ENCODE data around the gene GOLIM4.

The GOLIM4 gene

DNA sequence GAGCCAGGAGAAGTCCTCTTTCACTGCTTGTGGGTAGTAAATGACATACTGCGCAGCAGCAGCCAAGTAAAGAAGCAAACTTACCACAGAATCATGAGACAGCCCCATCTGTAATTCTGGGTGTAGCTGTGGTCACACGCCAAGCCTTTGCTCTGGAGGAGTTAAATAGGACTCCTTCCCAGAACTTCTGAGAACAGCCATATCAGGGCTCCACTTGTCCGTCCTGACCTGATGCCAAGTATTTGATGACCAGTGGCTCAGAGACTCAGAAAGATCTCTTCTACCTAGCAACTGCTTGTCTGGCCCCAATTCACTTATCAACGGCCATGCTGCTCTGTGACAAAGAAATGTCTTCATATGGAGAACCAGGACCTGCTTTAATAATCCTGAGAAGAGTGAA is 20.6 kb upstream of the GOLIM4 start:
- TF ChIP-seq, protein P1, sequence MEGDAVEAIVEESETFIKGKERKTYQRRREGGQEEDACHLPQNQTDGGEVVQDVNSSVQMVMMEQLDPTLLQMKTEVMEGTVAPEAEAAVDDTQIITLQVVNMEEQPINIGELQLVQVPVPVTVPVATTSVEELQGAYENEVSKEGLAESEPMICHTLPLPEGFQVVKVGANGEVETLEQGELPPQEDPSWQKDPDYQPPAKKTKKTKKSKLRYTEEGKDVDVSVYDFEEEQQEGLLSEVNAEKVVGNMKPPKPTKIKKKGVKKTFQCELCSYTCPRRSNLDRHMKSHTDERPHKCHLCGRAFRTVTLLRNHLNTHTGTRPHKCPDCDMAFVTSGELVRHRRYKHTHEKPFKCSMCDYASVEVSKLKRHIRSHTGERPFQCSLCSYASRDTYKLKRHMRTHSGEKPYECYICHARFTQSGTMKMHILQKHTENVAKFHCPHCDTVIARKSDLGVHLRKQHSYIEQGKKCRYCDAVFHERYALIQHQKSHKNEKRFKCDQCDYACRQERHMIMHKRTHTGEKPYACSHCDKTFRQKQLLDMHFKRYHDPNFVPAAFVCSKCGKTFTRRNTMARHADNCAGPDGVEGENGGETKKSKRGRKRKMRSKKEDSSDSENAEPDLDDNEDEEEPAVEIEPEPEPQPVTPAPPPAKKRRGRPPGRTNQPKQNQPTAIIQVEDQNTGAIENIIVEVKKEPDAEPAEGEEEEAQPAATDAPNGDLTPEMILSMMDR (IDR thresholded peaks at IDR 0.05; ENCODE audit: low read depth, low read length), result no peak
- peak; percentile 19 for DNase-seq (ENCODE audit: extremely low read depth, low read depth)

DNA sequence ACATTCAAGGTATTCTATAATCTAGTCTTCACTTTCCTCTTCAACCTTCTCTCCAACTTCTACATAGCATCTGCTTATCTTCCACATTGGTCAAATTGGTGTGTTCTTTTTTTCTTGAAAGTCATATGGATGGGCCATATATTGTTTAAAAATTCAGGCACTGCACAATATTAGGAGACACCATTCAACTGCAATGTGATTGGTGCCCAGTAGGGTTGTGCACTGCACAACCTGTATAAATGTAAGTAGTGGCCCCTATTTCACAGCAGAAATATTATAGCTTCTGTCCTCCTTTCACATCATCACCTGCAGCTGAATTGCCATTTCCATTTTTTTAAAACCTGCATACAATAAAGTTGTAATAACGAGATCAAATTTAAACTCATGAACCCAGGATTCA is 18.1 kb upstream of the GOLIM4 start:
- TF ChIP-seq, protein P1 (IDR thresholded peaks at IDR 0.05; ENCODE audit: low read depth, low read length), result no peak
- no peak for DNase-seq (ENCODE audit: extremely low read depth, low read depth)

DNA sequence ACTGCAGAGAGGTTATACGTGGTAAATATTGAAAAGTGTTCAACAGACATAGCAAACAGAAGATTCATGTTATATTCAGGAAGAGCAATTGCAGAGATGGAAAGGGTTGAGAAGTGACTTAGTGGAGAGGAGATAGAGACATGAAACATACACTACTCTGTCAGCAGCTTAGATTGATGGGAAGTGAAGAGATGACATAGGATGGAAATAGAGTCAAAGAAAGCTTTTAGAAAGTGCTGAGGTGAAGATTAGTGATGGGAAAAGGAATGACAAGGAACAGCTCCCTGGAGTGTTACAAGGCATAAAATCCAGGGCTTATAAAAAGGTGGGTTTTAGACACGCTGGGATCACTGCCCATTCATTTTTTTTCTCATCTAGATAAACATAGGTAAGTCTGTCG is 17.2 kb upstream of the GOLIM4 start:
- no peak for DNase-seq (ENCODE audit: extremely low read depth, low read depth)
- TF ChIP-seq, protein P1 (IDR thresholded peaks at IDR 0.05; ENCODE audit: low read depth, low read length), result no peak

DNA sequence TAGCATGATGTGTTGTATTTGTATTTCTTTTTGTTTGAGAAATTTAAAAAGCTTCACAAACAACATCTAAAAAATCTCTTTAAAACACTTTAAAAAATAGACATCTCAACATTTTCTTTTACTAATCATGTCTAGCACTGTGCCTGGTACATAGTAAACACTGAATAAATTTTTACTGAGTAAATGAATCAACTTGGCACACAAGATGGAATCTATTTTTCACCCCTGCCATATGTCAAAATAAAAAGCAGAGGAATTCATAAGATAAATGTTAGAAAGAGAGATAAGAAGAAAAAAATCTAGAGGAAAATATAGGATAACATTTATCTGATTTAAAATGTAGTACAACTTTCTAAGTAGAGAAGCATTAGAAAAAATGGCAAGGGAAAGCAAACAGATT is 8.6 kb upstream of the GOLIM4 start:
- TF ChIP-seq, protein P1 (IDR thresholded peaks at IDR 0.05; ENCODE audit: low read depth, low read length), result no peak
- no peak for DNase-seq (ENCODE audit: extremely low read depth, low read depth)

DNA sequence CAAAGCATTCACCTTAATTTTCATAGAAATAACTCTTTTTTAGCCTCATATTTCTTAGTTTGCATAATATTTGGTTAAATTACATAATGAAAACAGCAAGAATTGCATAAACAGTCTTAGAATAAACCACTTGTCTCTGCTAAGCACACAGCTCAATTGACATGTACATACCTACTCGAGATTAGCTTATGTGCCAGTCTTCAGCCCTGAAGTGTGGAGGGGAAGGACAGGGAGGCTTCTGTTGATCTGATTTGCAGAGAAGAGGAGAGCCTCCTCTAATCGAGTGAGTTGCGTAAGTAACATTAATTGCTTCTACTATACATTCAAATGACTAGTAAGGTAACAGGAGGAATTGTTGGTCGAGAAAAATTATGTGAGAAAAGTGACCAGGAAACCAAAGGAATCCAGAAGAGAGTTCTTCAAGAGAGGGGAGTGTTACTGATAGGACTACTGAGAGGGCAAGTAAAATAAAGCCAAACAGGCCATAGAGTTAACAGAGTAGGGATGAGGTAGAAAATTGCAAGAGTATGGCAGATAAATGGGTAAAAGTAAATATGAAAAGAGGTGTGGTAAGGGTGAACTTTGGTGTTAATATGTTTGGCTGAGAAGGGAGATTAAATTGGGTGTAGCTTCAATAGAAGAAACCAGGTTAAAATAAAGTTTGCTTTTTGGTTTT is 7.1 kb upstream of the GOLIM4 start:
- TF ChIP-seq, protein P1 (IDR thresholded peaks at IDR 0.05; ENCODE audit: low read depth, low read length), result no peak
- no peak for DNase-seq (ENCODE audit: extremely low read depth, low read depth)

DNA sequence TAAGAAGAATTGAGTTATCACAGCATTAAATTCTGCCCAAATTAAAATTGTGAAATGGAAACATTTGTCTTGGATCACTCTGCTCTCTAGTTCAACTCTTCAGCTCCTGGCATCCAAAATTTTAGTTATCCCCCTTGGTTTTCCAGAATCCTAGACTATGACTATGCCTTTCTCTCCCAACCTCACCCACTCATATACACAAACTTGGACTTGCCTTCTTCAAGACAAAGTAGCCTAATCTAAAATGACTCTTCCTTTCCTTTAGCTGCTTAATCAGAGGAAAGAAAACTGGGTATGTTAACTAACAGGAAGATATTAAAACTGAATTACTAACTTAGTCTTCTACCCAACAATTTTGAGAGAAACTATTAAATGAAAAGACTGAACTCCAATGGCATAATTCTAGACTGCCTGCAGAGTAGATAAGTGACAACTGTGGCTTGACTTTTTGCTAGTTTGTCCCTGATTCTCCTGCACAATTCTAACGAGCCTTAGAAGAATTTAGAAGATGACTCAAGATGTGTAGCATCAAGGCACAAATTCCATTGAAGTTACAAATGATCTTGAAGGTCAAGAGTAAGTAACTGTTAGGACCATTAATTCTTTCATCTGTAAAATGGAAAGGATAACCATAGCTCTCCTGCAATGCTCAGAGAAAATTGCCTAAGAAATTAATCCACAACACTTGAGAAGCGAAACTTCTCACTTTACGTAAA is 5.2 kb upstream of the GOLIM4 start:
- no peak for DNase-seq (ENCODE audit: extremely low read depth, low read depth)
- TF ChIP-seq, protein P1 (IDR thresholded peaks at IDR 0.05; ENCODE audit: low read depth, low read length), result no peak

DNA sequence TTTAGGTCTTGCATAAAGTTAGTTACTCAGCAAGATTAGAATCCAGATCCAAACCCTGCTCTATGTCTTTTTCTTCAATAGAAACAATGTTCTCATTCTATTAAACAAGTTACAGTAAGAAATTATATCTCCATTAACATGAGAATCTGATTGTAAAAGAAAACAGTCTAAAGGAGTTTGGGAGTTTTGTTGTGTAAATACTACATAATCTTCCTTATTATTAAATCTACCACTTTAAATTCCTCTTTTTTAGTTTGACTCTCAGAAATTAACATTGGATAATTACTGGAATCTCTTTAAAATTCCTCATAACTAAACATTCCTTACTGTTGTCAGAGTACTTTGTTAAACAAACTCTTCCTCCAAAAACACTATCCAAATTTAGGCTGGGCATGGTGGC is 1.7 kb upstream of the GOLIM4 start:
- DNase-seq (ENCODE audit: extremely low read depth, low read depth), result no peak
- TF ChIP-seq, protein P1 (IDR thresholded peaks at IDR 0.05; ENCODE audit: low read depth, low read length), result no peak

Measured in AG09319 (cell line).